ENCODE results near the gene RBM33. TPM values are rescaled to one million over a fixed set of nuclear protein-coding genes. Genes with fewer than 3 reads are reported as not detected.

Gene RBM33
- total RNA-seq = 10 to 100 TPM; 31.3 to 40.1 (median 33.7) TPM
- 10 to 100 TPM; 14.6 to 32.4 TPM for polyA plus RNA-seq

GRCh38 chr7:155644178-155644970 is at the start of gene RBM33:
RBM33 (plus strand) TSS chr7:155644661; CDS start chr7:155644877, 216 bp downstream.
- H3K27me3 ChIP-seq = no peaks in the 10 kb centered on the region
- peaks cover 0 to 19% (median 15%) of the 10 kb centered on the region in 3 donors for H3K4me1 ChIP-seq
- DNase-seq (peak; percentile 67 to 91 (median 79)), FAIRE-seq (no peak), ATAC-seq (peak; percentile 90 to 95 (median 91))
- peak within 1 kb of the TSS; percentile 81 to 99 (median 96) for H3K4me3 ChIP-seq
- H3K27ac ChIP-seq = peak within 1 kb of the TSS; percentile 87 to 96 (median 94)
- H3K36me3 ChIP-seq = no peaks in the 10 kb centered on the region
- whole genome bisulfite sequencing, 2 donors = 0 to 1% methylated on average over 62 to 85 of the region's 85 CpGs
- TF ChIP-seq CTCF (IDR thresholded peaks at IDR 0.05) = no peak
- H3K9me3 ChIP-seq = no peaks in the 10 kb centered on the region
- intact Hi-C loops (cut with DNase I) = no loop called here

- H3K4me1 ChIP-seq = peaks cover 7 to 19% (median 12%) of the 10 kb centered on the region in 3 donors
- H3K36me3 ChIP-seq = no peaks in the 10 kb centered on the region
- H3K27ac ChIP-seq = no peak overlapping the region
- no peak overlapping the region for H3K4me3 ChIP-seq
- H3K9me3 ChIP-seq = no peaks in the 10 kb centered on the region
- no peaks in the 10 kb centered on the region for H3K27me3 ChIP-seq
- DNase-seq (no peak), FAIRE-seq (no peak), ATAC-seq (peak in 2 of 4 donors; percentile 11 to 35)
- TF ChIP-seq CTCF (IDR thresholded peaks at IDR 0.05) = no peak
- intact Hi-C loops (cut with DNase I) = loop anchor here in 1 of 3 donors (10.0 kb wide), 1 partner anchor 140 kb away; no protein-coding TSS in a partner anchor
- WGBS, 2 donors = 64 to 66% methylated on average over 3 of the region's 3 CpGs
Measured at GRCh38 chr7:155594961-155595366, 49.5 kb upstream of the RBM33 start.

- intact Hi-C loops (cut with DNase I) = loop anchor here in 1 of 3 donors (10.0 kb wide), 1 partner anchor 137 kb away; no protein-coding TSS in a partner anchor
- ATAC-seq (peak; percentile 90 to 96 (median 92)), DNase-seq (peak in 3 of 6 donors; percentile 35 to 48 (median 42)), FAIRE-seq (no peak)
- TF ChIP-seq CTCF (IDR thresholded peaks at IDR 0.05) = no peak
- peak overlapping the region in 1 of 4 donors; percentile 31 for H3K27ac ChIP-seq
- WGBS, 2 donors = 9 to 13% methylated on average over 1 of the region's 1 CpG
- H3K9me3 ChIP-seq = no peaks in the 10 kb centered on the region
- H3K4me1 ChIP-seq = peaks cover 7 to 19% (median 12%) of the 10 kb centered on the region in 3 donors
- H3K4me3 ChIP-seq = no peak overlapping the region
- no peaks in the 10 kb centered on the region for H3K27me3 ChIP-seq
- no peaks in the 10 kb centered on the region for H3K36me3 ChIP-seq
Measured at GRCh38 chr7:155597753-155598140, 46.7 kb upstream of the RBM33 start.

GRCh38 chr7:155598810-155599210 is 45.7 kb upstream of the RBM33 start:
- 12 to 15% methylated on average over 12 of the region's 12 CpGs for WGBS, 2 donors
- Histone ChIP-seq H3K4me3 (no peak overlapping the region), H3K27me3 (no peaks in the 10 kb centered on the region), H3K9me3 (no peaks in the 10 kb centered on the region), H3K4me1 (peaks cover 7 to 19% (median 12%) of the 10 kb centered on the region in 3 donors), H3K27ac (no peak overlapping the region), H3K36me3 (no peaks in the 10 kb centered on the region)
- intact Hi-C loops (cut with DNase I) = loop anchor here in 1 of 3 donors (10.0 kb wide), 1 partner anchor 136 kb away; no protein-coding TSS in a partner anchor
- TF ChIP-seq CTCF (IDR thresholded peaks at IDR 0.05) = peak; percentile 91 to 97 (median 93)
- peak; percentile 77 to 92 (median 88) for ATAC-seq
- no peak for FAIRE-seq
- peak; percentile 60 to 99 (median 82) for DNase-seq

Data from pancreas (tissue), 10 donors.